ENCODE data around the gene PTPRR. TPM values are rescaled to one million over a fixed set of nuclear protein-coding genes. Genes with fewer than 3 reads are reported as not detected.

The PTPRR gene
- total RNA-seq, 2 donors from 2014 or later, result 21.8 to 43.8 TPM

GRCh38 chr12:70806043-70806442, 114.5 kb downstream of the PTPRR start:
- intact Hi-C loops (cut with DNase I), result no loop called here
- TF ChIP-seq CTCF (IDR thresholded peaks at IDR 0.05), result no peak
- Histone ChIP-seq H3K27me3 (no peaks in the 10 kb centered on the region), H3K36me3 (no peaks in the 10 kb centered on the region), H3K9me3 (no peaks in the 10 kb centered on the region), H3K27ac (no peak overlapping the region), H3K4me3 (no peak overlapping the region), H3K9ac (ENCODE audit: low read depth in 2 of 2, low read length in 2 of 2) (no peak overlapping the region), H3K4me1 (no peaks in the 10 kb centered on the region)
- no peak for DNase-seq

- Histone ChIP-seq H3K9ac (ENCODE audit: low read depth in 2 of 2, low read length in 2 of 2) (no peak overlapping the region), H3K9me3 (no peaks in the 10 kb centered on the region), H3K4me1 (no peaks in the 10 kb centered on the region), H3K27ac (no peak overlapping the region), H3K4me3 (no peak overlapping the region), H3K27me3 (no peaks in the 10 kb centered on the region), H3K36me3 (no peaks in the 10 kb centered on the region)
- no peak for TF ChIP-seq CTCF (IDR thresholded peaks at IDR 0.05)
- no peak for DNase-seq
- intact Hi-C loops (cut with DNase I), result no loop called here
Measured at GRCh38 chr12:70798016-70798783, 122.3 kb downstream of the PTPRR start.

GRCh38 chr12:70796989-70797388, 123.5 kb downstream of the PTPRR start:
- H3K36me3 ChIP-seq, result no peaks in the 10 kb centered on the region

GRCh38 chr12:70795608-70796007, 124.9 kb downstream of the PTPRR start:
- no peaks in the 10 kb centered on the region for H3K27me3 ChIP-seq
- no peak overlapping the region for H3K9ac ChIP-seq (ENCODE audit: low read depth in 2 of 2, low read length in 2 of 2)
- no peak overlapping the region for H3K4me3 ChIP-seq
- H3K27ac ChIP-seq, result no peak overlapping the region
- intact Hi-C loops (cut with DNase I), result no loop called here
- no peaks in the 10 kb centered on the region for H3K4me1 ChIP-seq
- no peaks in the 10 kb centered on the region for H3K36me3 ChIP-seq
- TF ChIP-seq CTCF (IDR thresholded peaks at IDR 0.05), result no peak
- DNase-seq, result no peak
- H3K9me3 ChIP-seq, result no peaks in the 10 kb centered on the region

More at GRCh38 chr12:70796989-70797388, 123.5 kb downstream of the PTPRR start:
- no peak overlapping the region for H3K27ac ChIP-seq
- no peaks in the 10 kb centered on the region for H3K4me1 ChIP-seq
- H3K9ac ChIP-seq (ENCODE audit: low read depth in 2 of 2, low read length in 2 of 2), result no peak overlapping the region
- no peaks in the 10 kb centered on the region for H3K9me3 ChIP-seq
- intact Hi-C loops (cut with DNase I), result no loop called here
- no peak for DNase-seq
- no peak for TF ChIP-seq CTCF (IDR thresholded peaks at IDR 0.05)
- no peaks in the 10 kb centered on the region for H3K27me3 ChIP-seq
- no peak overlapping the region for H3K4me3 ChIP-seq

- no peak for TF ChIP-seq CTCF (IDR thresholded peaks at IDR 0.05)
- DNase-seq, result no peak
Measured at GRCh38 chr12:70794131-70794530, 126.4 kb downstream of the PTPRR start.

More at GRCh38 chr12:70794131-70794530, 126.4 kb downstream of the PTPRR start:
- Histone ChIP-seq H3K4me1 (no peaks in the 10 kb centered on the region), H3K9ac (ENCODE audit: low read depth in 2 of 2, low read length in 2 of 2) (no peak overlapping the region), H3K27me3 (no peaks in the 10 kb centered on the region), H3K27ac (no peak overlapping the region), H3K4me3 (no peak overlapping the region), H3K9me3 (no peaks in the 10 kb centered on the region), H3K36me3 (no peaks in the 10 kb centered on the region)
- intact Hi-C loops (cut with DNase I), result no loop called here

Data from colonic mucosa (tissue), 4 donors.